SK-N-SH (cell line): ENCODE data around the gene ANKRD11. TPM values are rescaled to one million over a fixed set of nuclear protein-coding genes. Genes with fewer than 3 reads are reported as not detected.
A peak's percentile ranks its signal among the peaks of the same experiment; 100 is the strongest.

Source experiments
- CTCF ChIA-PET: fragments of 300-600, 350-600 bp; formaldehyde crosslinking; extraction: SDS; loops from one replicate; lab custom pipeline; 2021; lab: Yijun Ruan, JAX
- POLR2A ChIA-PET: fragments of 350-600 bp; sonication (Branson Sonifier 250); formaldehyde crosslinking; extraction: SDS; loops from one replicate; lab custom pipeline; 2020; ENCODE audit warnings: antibody characterized with exemption, inconsistent platforms; lab: Yijun Ruan, JAX
- DNase-seq: peaks from one replicate; pipeline ENCODE4 v3.0.0; 2012
- H2AFZ ChIP-seq: fragments of 200-600 bp; sonication (generic); 2 replicates; pipeline ENCODE4 v1.8.1; 2016; ENCODE audit warnings: antibody characterized with exemption, mild to moderate bottlenecking, low read depth
- H3F3A ChIP-seq: fragments of 200-600 bp; sonication (generic); replicated peaks from 2 replicates; pipeline ENCODE3; 2016; ENCODE audit warnings: antibody characterized with exemption, mild to moderate bottlenecking; ENCODE audit not compliant: insufficient read depth
- H3K27ac ChIP-seq, 2 experiments: fragments of 200-500 bp in 1 of 2; fragments of 200-600 bp in 1 of 2; sonication (Bioruptor generic) in 1 of 2; sonication (generic), shearing (Covaris generic) in 1 of 2; 2 replicates each; pipeline versions ENCODE4 v1.5.1 to v1.6.1; 2014 to 2016; ENCODE audit warnings: low read depth in 2 of 2, inconsistent platforms in 1 of 2, low read length in 1 of 2, mild to moderate bottlenecking in 1 of 2, mixed read lengths in 1 of 2
- H3K27me3 ChIP-seq: fragments of 200-600 bp; sonication (generic), shearing (Covaris generic); 2 replicates; pipeline ENCODE4 v1.6.1; 2016; ENCODE audit warnings: mixed run types; ENCODE audit not compliant: insufficient read depth
- H3K36me3 ChIP-seq, 2 experiments: fragments of 200-500 bp in 1 of 2; fragments of 200-600 bp in 1 of 2; sonication (Bioruptor generic) in 1 of 2; sonication (generic) in 1 of 2; replicated peaks in 1 of 2; 2 replicates each; pipeline versions ENCODE3 to v1.5.1; 2014 to 2016; ENCODE audit warnings: low read length in 1 of 2, mild to moderate bottlenecking in 1 of 2; ENCODE audit not compliant: insufficient read depth in 2 of 2, control insufficient read depth in 1 of 2
- H3K4me1 ChIP-seq, 2 experiments: fragments of 200-500 bp in 1 of 2; fragments of 200-600 bp in 1 of 2; sonication (Bioruptor generic) in 1 of 2; sonication (generic), shearing (Covaris generic) in 1 of 2; 2 replicates each; pipeline versions ENCODE4 v1.5.1 to v1.6.1; 2014 to 2016; ENCODE audit warnings: low read depth in 1 of 2, low read length in 1 of 2, mixed run types in 1 of 2; ENCODE audit not compliant: insufficient read depth in 2 of 2, control insufficient read depth in 1 of 2
- H3K4me2 ChIP-seq: fragments of 200-600 bp; sonication (generic), shearing (Covaris generic); 2 replicates; pipeline ENCODE4 v1.6.1; 2017; ENCODE audit warnings: mixed run types
- H3K4me3 ChIP-seq, 2 experiments: fragments of 200-500 bp in 1 of 2; fragments of 200-600 bp in 1 of 2; sonication (Bioruptor generic) in 1 of 2; sonication (generic), shearing (Covaris generic) in 1 of 2; 2 replicates each; pipeline versions ENCODE4 v1.5.1 to v1.8.1; 2014 to 2016; ENCODE audit warnings: low read depth in 2 of 2, inconsistent platforms in 1 of 2, low read length in 1 of 2, mild to moderate bottlenecking in 1 of 2, mixed read lengths in 1 of 2, moderate library complexity in 1 of 2
- H3K79me2 ChIP-seq: fragments of 200-600 bp; sonication (generic); 2 replicates; pipeline ENCODE4 v1.8.1; 2017; ENCODE audit warnings: mild to moderate bottlenecking; ENCODE audit not compliant: insufficient read depth
- H3K9ac ChIP-seq: fragments of 200-600 bp; sonication (generic); 2 replicates; pipeline ENCODE4 v1.6.1; 2017; ENCODE audit warnings: mixed run types
- H3K9me2 ChIP-seq: fragments of 200-600 bp; sonication (generic); 2 replicates; pipeline ENCODE4 v1.6.1; 2017; ENCODE audit warnings: mixed run types
- H3K9me3 ChIP-seq: fragments of 200-600 bp; sonication (generic); 2 replicates; pipeline ENCODE4 v1.6.1; 2017; ENCODE audit warnings: mixed run types, mild to moderate bottlenecking, moderate library complexity
- H4K20me1 ChIP-seq: fragments of 200-600 bp; sonication (generic); 2 replicates; pipeline ENCODE4 v1.6.1; 2017; ENCODE audit warnings: mild to moderate bottlenecking, mixed run types; ENCODE audit not compliant: insufficient read depth
- CTCF ChIP-seq: fragments of 200-600 bp; sonication (generic); IDR thresholded peaks from 2 replicates; pipeline ENCODE4 v1.6.1; 2017; ENCODE audit warnings: antibody characterized with exemption, mild to moderate bottlenecking, moderate library complexity
- EZH2phosphoT487 ChIP-seq: fragments of 200-600 bp; sonication (generic); IDR thresholded peaks from 2 replicates; pipeline ENCODE4 v1.6.1; 2017; ENCODE audit warnings: low read depth, mixed run types, mild to moderate bottlenecking, antibody characterized with exemption, moderate library complexity, borderline replicate concordance
- MXI1 ChIP-seq: IDR thresholded peaks from 2 replicates; pipeline ENCODE4 v1.6.1; 2012; ENCODE audit warnings: mild to moderate bottlenecking, low read depth, low read length, improper control_type of control experiment
- POLR2AphosphoS5 ChIP-seq: IDR thresholded peaks from 2 replicates; pipeline ENCODE4 v1.6.1; 2012; ENCODE audit warnings: low read depth, low read length
- RAD21 ChIP-seq: IDR thresholded peaks from 2 replicates; pipeline ENCODE4 v1.6.1; 2012; ENCODE audit warnings: mild to moderate bottlenecking, low read length
- RCOR1 ChIP-seq: fragments of 150-350 bp; IDR thresholded peaks from 2 replicates; pipeline ENCODE4 v1.6.1; 2017; ENCODE audit warnings: antibody characterized with exemption, low read length
- RFX5 ChIP-seq: IDR thresholded peaks from 2 replicates; pipeline ENCODE4 v1.6.1; 2012; ENCODE audit warnings: mild to moderate bottlenecking, improper control_type of control experiment, low read length
- SIN3A ChIP-seq: IDR thresholded peaks from 2 replicates; pipeline ENCODE4 v1.6.1; 2012; ENCODE audit warnings: low read depth, mild to moderate bottlenecking, low read length, moderate library complexity, borderline replicate concordance
- SMC3 ChIP-seq: IDR thresholded peaks from 2 replicates; pipeline ENCODE4 v1.6.1; 2012; ENCODE audit warnings: low read depth, low read length, improper control_type of control experiment
- WGBS: methylation state at CpG from one replicate; pipeline ENCODE4 v1.1.6; 2017; ENCODE audit warnings: low lambda C conversion rate; 5-methylcytosine and 5-hydroxymethylcytosine counted together
- polyA plus RNA-seq, 3 experiments: library from polyadenylated mRNA; depleted of rRNA; stranded (reverse); fragments of >200 nt; gene quantifications; 2 replicates each; pipeline ENCODE4 v1.2.3, GENCODE V29; 2012
- TF ChIP-seq, protein P1 (sequence below): fragments of 150-350 bp; IDR thresholded peaks from 2 replicates; pipeline ENCODE4 v1.6.1; 2016; ENCODE audit warnings: mild to moderate bottlenecking, low read depth, low read length
- TF ChIP-seq, protein P2 (sequence below): fragments of 150-350 bp; IDR thresholded peaks from 2 replicates; pipeline ENCODE4 v1.6.1; 2017; ENCODE audit warnings: antibody characterized with exemption, low read length, low read depth, borderline replicate concordance

The ANKRD11 gene
- polyA plus RNA-seq, 1 of the 3 experiments (the other 2 are of a cell fraction), result 50.2 TPM

DNA sequence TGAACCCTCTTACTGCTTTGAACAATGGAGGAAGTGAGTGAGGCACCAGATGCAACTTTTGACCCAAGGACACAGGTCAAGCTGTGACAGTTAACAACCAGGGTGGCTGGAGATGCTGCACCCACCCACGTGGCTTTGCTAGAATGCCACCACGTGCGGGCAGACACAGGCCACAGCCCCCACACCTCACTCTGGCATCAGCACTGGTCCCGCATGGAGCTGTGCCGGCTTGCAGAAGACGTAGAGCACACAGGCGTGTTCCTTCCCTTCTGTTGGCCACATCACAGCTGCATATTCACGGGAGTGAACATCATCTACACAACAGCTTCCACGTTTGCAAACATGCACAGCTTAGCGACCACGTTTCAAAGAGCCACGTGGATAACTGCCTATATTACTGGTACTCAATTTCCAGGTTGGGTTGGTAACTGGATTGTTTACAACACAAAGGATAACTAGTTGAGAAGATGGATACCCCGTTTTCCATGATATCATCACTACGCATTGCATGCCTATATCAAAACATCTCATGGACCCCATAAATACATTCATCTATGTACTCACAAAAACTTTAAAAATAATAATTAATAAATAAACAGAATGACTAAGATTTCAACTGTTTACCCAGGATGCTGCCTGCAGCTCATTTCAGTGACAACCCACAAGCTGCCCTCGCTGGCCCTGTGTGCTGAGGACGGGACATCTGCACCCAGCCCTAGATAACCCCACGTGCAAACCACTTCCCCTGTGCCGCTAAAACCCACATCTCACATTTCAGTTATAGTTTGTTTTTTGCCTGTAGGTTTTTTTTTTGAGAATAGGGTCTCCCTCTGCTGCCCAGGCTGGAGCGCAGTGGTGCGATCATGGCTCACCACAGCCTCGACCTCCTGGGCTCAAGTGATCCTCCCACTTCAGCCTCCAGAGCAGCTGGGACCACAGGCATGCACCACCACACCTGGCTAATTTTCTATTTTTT, 132.0 kb downstream of the ANKRD11 start (continued):
- TF ChIP-seq, protein P1, sequence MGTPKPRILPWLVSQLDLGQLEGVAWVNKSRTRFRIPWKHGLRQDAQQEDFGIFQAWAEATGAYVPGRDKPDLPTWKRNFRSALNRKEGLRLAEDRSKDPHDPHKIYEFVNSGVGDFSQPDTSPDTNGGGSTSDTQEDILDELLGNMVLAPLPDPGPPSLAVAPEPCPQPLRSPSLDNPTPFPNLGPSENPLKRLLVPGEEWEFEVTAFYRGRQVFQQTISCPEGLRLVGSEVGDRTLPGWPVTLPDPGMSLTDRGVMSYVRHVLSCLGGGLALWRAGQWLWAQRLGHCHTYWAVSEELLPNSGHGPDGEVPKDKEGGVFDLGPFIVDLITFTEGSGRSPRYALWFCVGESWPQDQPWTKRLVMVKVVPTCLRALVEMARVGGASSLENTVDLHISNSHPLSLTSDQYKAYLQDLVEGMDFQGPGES, result no peak
- no peak for TF ChIP-seq SIN3A
- TF ChIP-seq, protein P2, sequence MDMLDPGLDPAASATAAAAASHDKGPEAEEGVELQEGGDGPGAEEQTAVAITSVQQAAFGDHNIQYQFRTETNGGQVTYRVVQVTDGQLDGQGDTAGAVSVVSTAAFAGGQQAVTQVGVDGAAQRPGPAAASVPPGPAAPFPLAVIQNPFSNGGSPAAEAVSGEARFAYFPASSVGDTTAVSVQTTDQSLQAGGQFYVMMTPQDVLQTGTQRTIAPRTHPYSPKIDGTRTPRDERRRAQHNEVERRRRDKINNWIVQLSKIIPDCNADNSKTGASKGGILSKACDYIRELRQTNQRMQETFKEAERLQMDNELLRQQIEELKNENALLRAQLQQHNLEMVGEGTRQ, result no peak
- TF ChIP-seq EZH2phosphoT487, result no peak
- TF ChIP-seq, all 33 proteins: peak for 0

DNA sequence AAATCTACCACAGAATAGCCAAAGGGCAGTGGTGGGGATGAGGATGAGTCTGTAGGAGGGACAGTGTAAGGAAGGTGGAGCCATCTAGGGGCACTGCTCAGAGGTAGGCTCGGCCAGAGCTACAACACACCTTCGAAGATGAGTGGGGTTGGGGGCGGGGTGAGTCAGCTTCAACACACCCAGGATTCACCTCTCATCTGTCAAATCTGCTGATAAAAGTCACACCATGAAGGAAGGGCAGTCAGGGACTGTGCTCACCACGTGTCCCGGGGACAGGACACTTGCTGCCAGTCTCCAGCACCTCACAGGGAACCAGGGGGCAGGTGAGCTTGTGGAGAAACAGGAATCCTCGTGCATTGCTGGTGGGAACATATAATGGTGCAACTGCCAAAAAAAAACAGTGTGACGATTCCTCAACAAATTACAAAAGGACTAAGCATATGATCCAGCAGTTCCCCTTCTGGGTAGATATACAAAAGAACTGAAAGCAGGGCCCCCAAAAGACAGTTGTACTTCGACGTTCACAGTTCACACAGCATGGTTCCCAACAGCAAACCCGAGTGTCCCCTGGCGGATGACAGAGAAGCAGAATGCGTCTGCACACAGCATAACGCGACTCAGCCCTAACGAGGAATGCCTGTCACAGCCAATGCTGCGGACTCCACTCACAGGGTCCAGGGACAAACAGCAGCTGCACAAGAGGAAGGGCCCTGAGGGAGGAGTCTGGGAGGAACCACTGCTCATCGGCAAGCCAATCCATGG, 133.1 kb downstream of the ANKRD11 start:
- H3K27ac ChIP-seq, result peak overlapping the region in 1 of 2 experiments; percentile 53; a peak in 1 of 4 replicates
- peaks cover 100% of the 10 kb centered on the region for H3K79me2 ChIP-seq
- CTCF ChIA-PET, result interaction anchor here (0.6 to 2.3 kb wide), 6 partner anchors 11 to 151 kb away, joined by 3 to 10 read pairs (median 3); partner anchors contain the start of gene SPG7
- 65% methylated on average over 15 of the region's 17 CpGs for WGBS
- peaks cover 100% of the 10 kb centered on the region for H4K20me1 ChIP-seq
- no peak for TF ChIP-seq POLR2AphosphoS5
- TF ChIP-seq RCOR1, result no peak
- no peak for TF ChIP-seq CTCF
- no peak for TF ChIP-seq RFX5
- TF ChIP-seq RAD21, result peak; percentile 64
- no peak for TF ChIP-seq EZH2phosphoT487
- peak; percentile 47; the same call in 1 of the 2 replicates for TF ChIP-seq SMC3
- TF ChIP-seq MXI1, result peak; percentile 95
- TF ChIP-seq, protein P2, result no peak
- H3K4me2 ChIP-seq, result no peak overlapping the region
- no peak overlapping the region for H3K9ac ChIP-seq
- H3K4me1 ChIP-seq, result peaks cover 0 to 40% of the 10 kb centered on the region in 2 experiments; a peak in 2 of 4 replicates
- DNase-seq, result peak; percentile 89
- H3K27me3 ChIP-seq, result no peaks in the 10 kb centered on the region
- peaks cover 6 to 7% of the 10 kb centered on the region in 2 experiments for H3K36me3 ChIP-seq
- no peaks in the 10 kb centered on the region for H3K9me3 ChIP-seq
- no peaks in the 10 kb centered on the region for H3K9me2 ChIP-seq
- H2AFZ ChIP-seq, result no peak overlapping the region
- POLR2A ChIA-PET, result no interaction called here
- H3K4me3 ChIP-seq, result no peak overlapping the region
- peaks cover 5% of the 10 kb centered on the region for H3F3A ChIP-seq
